ACHN (cell line): ENCODE measurements around the gene C1QTNF1.
"Not testable (repeated sequence)": the region's sequence is repeated elsewhere in the genome, so short reads cannot be mapped to it uniquely, and the experiment has no call there.

Source experiments
- DNase-seq: peaks from one replicate; pipeline ENCODE4 v3.0.0-alpha.2; 2015
- in situ Hi-C: cut with HindIII; loops from 2 replicates; pipeline ENCODE4 v1.10.0; 2017; ENCODE audit warnings: low sequenced_read_pairs, low pct_ligation_motif_present, low pct_unique_long_range_greater_than_20kb

C1QTNF1 gene

DNA sequence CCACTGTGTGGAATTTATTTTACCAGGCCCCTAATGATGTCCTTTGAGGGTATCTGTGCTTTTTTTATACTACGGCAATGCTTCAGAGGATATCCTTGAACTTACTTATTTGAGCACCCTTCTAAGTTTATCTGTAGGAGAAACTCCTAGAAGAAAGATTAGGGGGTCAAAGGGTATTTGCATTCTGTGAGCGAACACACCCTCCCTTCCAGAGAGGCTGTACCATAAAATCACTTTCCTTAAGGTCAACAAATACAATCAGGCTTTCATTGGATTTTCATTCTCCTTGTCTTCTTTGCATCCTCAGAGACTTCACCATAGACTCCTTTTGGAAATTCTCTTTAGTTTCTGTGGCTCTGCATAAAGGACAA lies 4.7 kb upstream of the C1QTNF1 start:
- in situ Hi-C loops, result no loop called here
- no peak for DNase-seq

DNA sequence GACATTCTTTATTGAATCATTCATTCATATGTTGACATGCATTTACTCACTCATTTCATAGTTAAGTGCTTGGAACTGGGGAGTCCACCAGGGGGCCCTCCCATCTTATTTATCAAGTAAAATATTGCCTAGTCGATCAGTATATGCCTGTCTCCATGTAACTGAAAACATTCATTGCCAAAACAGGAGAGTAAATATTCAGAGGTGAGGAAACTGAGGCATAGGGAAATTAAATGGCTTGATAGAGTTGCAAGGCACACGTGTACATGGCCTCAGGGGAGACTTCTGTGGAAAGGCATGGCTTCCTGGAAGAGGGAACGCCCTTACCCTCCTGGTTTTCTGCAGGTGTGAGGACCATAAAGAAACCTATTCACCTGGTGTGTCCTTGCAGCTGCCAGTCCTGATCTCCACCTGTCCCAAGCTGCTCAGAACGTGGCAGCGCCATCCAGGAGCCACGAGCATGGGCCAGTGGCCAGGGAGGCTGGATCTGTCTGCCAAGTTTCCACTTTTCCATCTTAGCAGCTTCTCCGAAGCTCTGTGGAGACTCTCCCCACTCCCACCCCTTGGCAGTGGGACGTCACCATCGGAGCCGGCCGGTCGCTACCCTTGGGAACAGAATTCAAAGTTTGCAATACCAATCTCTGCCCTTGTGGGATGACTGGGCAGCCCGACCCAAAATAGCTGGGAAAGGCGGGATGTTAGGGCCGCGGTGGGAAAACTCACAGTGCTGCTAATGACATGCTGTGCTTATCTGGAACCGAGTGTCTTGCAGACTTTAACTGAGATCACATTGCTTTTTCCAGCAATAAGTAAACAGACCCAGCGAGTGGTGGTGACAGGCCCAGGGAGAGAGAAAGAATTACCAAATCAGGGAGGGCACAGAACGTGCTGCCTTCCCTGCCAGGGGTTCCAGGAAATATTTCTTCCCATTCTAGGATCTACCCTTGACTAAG lies 4.1 kb upstream of the C1QTNF1 start:
- in situ Hi-C loops, result no loop called here
- peak; percentile 73 for DNase-seq

DNA sequence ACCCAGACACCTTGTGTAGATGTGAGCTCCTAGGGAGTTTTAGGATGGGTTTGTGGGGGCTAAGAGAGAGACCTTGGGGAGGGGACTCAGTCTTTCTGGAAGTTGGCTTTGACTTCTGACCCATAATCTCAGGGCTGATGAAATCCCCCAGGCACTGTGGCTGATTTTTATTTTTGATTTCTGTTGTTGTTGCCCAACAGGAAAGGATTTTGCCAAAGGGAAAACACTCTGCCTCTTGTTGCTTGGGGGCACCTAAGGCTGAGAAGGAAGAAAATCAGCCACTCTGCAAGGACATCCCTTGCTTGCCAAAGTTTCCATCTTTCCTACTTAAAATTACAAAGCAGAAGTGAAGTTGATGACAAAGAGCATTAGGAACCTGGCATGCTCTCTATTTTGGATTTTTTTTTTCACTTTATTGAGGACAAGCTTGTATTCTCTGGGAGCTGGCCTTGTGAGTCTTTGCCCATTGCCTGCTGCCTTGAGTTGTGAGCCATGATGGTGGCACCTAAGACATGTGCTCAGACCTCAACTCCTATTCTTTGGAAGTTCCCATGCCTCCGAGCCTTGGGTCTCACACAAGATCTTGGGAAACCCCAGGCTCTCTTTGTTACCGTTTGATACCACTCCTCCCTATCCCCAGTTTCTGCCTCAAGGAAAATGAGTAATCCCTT lies 3.2 kb upstream of the C1QTNF1 start:
- DNase-seq, result no peak
- in situ Hi-C loops, result no loop called here

DNA sequence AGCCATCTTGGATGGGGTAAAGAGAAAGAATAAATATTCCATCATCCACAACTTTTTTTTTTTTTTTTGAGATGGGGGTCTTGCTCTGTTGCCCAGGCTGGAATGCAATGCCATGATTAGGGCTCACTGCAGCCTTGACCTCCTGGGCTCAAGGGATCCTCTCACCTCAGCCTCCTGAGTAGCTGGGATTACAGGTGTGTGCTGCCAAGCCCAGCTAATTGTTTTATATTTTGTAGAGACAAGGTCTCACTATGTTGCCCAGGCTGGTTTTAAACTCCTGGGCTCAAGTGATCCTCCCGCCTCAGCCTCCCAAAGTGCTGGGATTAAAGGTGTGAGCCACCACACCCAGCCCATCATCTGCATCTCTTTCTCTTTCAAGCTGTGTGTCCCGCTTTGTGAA lies 2.0 kb upstream of the C1QTNF1 start:
- DNase-seq, in situ Hi-C loops: not testable (repeated sequence)

DNA sequence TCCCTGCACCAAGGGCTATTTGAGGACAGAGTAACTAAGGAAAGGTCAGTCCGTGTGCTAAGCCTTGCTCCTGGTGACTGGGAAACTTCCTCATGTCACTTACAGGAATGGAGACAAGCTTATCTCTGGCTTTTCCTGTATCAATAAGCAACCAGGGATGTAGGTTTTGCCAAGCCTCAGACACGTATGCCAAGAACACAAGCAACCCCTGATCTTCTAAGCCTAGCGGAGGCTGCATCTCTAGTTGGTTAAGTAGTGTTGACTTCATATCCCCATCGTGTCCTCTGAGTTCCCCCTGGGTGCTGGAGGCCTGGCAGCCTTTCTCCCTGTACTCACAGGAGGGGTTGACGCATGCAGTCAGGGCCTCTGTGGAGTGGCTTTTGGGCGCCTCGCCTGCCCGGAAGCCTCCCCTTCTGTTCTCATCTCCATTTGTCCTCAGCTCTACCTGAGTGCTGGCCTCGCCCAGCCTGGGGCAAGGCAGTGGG lies 1.4 kb upstream of the C1QTNF1 start:
- DNase-seq, result no peak
- in situ Hi-C loops, result no loop called here

DNA sequence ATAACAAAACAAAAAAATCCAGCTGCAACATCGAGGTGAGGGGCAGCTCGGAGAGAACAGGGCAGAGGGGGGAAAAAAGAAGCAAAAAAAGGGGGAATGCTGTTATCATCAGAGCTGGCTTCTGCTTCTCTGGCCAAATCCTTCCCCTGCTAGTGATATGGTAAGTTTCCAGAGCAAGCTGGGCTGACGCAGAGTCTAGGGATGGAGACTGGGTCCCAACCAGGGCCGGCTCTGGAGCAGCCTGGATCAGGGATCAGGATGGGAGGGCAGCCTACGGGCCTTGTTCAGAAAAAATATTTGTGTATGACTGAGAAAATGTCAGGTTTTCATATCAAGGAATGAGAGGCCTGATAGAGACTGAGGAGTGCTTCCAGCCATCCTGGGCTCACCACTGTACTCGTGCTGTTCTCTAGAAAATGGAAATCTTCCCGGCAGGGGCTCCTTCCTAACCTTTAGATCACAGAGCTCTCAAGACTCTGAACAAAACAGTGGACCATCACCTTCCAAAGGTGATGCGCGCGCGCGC lies 726 bp upstream of the C1QTNF1 start:
- no peak for DNase-seq
- in situ Hi-C loops, result no loop called here

DNA sequence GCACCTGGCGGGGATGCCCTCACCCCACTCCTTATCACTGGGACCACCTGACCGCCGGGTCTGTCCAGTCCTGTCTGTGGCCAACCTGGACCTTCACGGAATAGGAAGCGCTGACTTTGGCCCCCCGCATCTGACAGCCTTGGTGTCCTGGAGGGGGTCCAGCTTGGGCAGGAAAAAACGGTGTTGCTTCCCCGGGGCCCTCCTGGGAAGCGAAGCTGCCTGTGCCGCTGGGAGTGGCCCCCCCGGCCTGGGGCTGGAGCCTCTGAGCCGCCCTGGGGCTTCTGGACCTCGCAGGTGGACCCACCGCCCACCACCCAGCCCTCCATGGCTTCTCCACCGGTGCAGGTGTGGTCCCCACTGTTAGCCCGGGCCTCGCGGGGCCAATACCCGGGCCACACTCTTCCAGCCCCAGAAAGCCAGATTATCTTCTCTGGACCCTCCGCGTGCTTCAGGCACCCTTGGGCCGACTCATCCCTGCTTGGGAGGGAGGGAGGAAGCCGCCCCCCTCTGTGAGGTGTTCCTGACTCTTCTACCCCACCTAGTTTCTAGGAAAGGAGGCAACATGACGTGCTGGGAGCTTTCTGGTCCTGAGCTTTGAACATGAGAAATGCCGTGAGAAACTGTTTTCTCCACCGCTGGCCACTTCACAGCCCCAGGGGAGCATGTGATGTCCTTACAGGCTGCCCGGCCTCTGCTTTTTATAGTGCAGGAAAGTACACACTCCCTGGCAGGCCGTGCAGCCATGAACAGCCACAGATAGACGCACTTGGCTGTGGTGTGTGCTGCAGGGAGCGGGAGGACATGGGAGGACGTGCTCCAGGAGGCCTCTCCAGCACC lies 1.1 kb downstream of the C1QTNF1 start:
- in situ Hi-C loops, result no loop called here

DNA sequence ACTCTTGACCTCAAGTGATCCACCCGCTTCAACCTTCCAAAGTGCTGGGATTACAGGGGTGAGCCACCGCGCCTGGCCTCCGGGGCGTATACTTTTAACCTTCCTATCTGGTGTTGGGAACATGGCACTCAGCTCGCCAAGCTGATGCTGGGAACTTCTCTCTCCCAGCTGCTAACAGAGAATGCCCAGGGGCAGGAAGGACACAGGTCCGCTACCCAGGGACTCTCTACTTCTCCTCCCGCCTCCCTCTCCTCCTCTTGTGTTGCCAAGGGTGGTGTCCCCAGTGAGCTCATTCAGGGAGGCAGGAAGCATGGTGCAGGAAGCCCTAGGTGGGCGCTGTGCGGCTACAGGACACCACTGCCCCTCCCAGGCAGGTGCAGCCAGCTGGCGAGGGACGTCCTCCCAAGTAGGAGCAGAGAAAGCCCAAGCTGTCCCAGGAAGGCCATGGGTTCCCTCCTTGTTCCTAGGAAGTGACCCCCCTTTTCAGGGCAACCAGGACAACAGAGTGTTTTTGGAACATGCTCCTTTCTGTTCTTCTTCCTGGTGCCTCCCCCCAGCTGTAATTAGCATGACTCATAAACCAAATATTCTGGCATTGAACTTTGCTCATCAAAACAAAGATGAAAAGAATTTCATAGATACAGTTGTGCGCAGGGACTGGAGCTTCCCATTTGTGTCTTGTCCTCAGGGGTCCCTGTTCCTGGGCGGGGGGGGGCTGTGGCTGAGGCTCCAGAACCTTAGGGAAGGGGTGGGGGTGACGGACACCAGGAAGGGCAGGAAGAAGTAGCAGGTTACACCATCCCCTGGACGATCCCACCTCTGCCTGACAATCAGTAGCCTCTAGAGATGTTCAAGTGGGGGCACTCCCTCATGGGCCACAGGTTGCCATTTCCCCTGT lies 2.7 kb downstream of the C1QTNF1 start:
- DNase-seq, result peak; percentile 53
- in situ Hi-C loops, result no loop called here

More for the DNA sequence above, 1.1 kb downstream of the C1QTNF1 start:
- DNase-seq, result no peak

DNA sequence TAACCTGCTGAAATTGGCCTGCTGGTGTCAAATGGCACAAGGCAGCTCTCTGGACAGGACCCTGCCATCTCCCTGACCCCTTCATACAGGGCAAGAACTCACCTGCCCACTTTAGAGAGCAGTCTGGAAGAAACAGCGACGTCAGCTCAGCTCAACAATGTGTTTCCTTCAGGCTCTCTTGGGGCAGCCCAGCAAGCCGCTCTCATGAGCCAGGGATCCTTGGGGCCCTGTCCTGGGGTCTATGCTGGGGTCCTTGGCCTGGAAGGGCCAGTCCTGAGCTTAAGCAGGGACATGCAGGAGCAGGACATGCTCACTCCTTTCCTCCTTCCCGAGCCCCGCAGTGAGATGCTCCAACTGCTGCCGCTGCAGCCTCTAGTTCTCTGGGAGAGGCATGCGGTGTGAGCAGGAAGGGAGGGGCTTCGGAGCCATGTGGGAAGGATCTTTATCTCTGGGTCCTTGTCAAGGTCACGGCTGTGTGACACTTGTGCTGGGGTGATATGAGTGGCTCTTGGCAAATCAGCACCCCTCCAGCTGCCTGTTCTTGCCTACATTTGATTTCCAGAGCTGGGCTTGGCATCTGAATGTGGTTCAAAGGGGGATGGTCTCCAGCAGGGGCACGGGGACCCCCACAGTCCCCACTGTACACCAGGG lies 3.4 kb downstream of the C1QTNF1 start:
- DNase-seq, result no peak
- in situ Hi-C loops, result no loop called here

DNA sequence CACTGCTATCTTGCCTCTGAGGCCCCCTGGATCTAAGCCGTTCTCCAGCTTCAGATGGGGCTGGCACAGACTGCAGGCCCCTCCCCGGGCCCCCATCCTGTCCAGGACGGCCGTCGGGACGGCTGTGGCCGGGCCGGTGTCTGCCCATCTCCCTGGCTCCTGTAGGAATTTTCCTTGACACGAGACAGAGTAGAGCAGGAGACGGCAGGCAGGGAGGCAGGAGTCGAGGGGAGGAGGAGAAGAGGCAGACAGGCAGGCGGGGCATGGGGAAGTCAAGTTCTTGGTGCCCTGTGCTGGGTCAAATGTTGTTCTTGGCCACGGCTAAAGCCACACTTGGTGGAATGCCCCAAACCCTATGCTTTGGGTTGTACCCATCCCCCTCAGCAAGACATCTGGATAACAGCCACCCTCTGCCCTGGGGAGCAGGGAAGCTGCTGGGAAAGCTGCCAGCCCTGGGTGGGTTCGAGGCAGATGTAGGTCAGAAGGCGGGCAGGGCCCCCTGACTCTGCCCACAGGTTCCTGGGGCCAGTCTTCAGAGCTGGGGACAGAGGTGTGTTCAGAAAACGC lies 4.0 kb downstream of the C1QTNF1 start:
- in situ Hi-C loops, result no loop called here
- DNase-seq, result no peak

DNA sequence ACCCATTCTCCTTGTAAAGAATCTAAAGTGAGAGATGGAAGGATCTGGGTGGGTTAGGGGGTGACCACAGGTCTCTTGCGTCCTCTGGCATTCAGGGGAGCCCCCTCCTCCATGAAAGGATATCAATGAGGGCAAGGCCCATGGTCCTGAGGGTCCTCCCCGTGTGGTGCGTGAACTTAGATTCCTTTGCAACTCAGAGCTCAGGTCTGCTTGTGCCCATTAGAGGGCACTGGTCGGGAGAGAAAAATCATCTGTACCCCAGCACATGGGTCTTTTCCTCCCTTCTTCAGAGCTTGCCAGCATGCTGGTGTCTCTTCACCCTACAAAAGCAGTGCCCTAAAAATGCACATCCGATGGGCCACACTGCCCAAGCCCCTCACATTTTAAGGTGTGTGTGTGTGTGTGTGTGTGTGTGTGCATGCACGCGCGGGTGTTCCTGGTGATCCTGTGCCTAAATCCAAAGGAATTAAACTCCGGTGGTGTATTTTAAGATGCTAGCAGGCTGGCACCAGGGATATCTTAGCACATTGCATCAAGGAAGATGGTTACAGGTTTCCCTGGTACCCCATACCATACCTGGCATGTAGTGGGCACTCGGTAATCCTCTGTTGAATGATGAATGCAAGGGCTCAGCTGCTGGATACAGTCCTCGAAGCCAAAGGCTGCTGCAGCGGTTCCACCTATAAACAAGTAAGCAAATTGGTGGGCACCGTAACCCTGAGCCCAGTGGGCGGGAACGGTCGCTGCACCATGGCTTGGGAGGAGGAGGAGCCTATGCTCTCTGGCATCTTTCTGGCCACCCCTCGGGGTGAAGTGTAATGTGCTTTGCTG lies 4.7 kb downstream of the C1QTNF1 start:
- in situ Hi-C loops, result no loop called here
- DNase-seq, result peak; percentile 21

DNA sequence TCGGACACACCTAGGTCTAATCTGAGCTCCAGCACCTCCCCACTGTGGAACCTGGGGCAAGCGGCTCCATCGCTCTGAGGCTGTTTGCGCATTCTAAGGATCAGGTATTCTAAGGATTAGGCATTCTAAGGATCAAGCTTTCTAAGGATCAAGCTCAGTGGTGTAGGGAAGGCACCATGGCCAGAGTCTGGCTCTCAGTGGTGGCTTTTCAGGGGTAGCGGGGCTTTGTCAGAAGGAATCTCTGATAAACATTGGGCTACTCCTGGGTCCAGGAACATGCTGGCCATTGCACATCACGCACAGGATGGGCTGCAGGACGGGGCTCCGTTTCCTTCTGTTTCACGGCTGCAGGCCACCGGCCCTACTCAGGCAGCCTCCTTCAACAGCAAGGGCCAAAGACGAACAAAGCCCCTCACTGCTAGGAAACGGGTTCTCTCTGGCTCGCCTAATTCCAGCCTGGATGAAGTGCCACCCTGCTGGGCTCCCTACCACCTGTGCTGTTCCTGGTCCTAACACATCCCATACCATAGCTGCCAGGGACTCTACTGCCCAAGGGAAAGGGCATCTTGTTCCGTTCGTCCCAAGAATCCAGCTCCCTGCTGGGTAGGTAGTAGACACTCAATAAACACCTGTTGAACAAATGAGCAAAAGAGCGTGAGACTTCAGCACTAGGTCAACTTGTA lies 5.5 kb downstream of the C1QTNF1 start:
- in situ Hi-C loops, result no loop called here
- no peak for DNase-seq

DNA sequence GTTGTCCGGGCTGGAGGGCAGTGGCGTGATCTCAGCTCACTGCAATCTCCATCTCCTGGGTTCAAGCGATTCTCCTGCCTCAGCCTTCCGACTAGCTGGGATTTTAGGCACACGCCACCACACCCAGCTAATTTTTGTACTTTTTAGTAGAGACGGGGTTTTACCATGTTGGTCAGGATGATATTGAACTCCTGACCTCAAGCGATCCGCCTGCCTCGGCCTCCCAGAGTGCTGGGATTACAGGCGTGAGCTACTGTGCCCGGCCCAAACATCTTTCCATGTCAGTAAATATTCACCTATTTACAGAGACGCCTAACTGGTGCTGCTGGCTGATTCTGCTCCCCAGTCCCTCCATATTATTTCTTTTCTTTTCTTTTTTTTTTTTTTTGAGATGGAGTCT lies 6.7 kb downstream of the C1QTNF1 start:
- DNase-seq, in situ Hi-C loops: not testable (repeated sequence)

DNA sequence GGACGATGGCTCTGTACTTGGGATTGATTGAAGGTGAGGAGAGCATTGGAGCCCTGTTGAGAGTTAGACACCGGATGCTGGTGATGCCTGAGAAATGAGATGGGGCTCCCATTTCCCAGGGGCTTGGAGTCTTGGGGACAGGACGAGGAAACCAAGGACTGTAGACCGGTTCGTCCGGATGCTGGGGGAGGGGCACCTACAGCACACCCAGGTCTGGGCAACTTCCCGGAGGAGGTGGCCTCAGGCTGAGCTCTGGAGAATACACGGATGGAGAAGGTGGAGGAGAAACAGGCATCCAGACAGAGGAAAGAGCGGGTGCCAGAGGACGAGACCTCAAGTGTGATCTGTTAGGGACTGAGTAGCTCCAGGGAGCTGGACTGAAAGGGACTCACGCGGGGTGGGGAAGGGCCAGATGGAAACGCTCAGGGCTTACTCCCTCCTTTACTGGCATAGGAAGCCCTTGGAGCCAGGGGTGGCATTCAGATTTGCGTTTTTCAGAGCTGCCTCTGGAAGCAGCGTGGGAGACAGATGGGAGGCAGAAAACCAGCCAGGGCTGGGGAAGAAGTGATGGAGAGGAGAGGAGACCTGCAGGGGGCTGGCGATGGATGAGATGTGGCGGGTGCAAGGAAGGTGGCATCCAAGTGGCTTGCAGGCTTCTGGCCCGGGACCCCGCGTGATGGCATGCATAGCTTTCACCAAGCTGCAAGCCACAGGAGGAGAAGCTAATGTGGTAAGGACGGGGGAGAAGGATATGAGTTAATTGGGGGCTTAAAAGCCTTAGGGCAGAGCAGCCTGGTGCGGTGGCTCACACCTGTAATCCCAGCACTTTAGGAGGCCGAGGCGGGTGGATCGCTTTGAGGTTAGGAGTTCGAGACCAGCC lies 8.3 kb downstream of the C1QTNF1 start:
- in situ Hi-C loops, result no loop called here
- DNase-seq, result no peak
